ENCODE results near the gene IQGAP2.

Gene IQGAP2

GRCh38 chr5:76617229-76617628 is 214.1 kb downstream of the IQGAP2 start:
- no peak overlapping the region for H3K27ac ChIP-seq
- TF ChIP-seq CTCF (conservative IDR thresholded peaks at IDR 0.05): no peak

GRCh38 chr5:76617675-76618074 is 214.6 kb downstream of the IQGAP2 start:
- no peak for TF ChIP-seq CTCF (conservative IDR thresholded peaks at IDR 0.05)
- no peak overlapping the region for H3K27ac ChIP-seq

GRCh38 chr5:76620166-76620565 is 217.1 kb downstream of the IQGAP2 start:
- no peak for TF ChIP-seq CTCF (conservative IDR thresholded peaks at IDR 0.05)

GRCh38 chr5:76622076-76622475 is 219.0 kb downstream of the IQGAP2 start:
- no peak overlapping the region for H3K27ac ChIP-seq
- TF ChIP-seq CTCF (conservative IDR thresholded peaks at IDR 0.05): no peak

More at GRCh38 chr5:76620166-76620565, 217.1 kb downstream of the IQGAP2 start:
- no peak overlapping the region for H3K27ac ChIP-seq

GRCh38 chr5:76622973-76623596 is 220.0 kb downstream of the IQGAP2 start, which contains the start of gene F2RL2:
TSS of gene F2RL2 (minus strand) at chr5:76623403. CDS start at chr5:76623230, 173 bp downstream.
- TF ChIP-seq CTCF (conservative IDR thresholded peaks at IDR 0.05): no peak
- H3K27ac ChIP-seq: no peak within 1 kb of the TSS

GRCh38 chr5:76625087-76625815 is 222.2 kb downstream of the IQGAP2 start:
- no peak for TF ChIP-seq CTCF (conservative IDR thresholded peaks at IDR 0.05)
- no peak overlapping the region for H3K27ac ChIP-seq

GRCh38 chr5:76626738-76627137 is 223.7 kb downstream of the IQGAP2 start:
- H3K27ac ChIP-seq: no peak overlapping the region
- no peak for TF ChIP-seq CTCF (conservative IDR thresholded peaks at IDR 0.05)

Measured in VCaP (cell line).